DLD1 (cell line): ENCODE data around the gene LIMCH1.
"Not testable (repeated sequence)": the region's sequence is repeated elsewhere in the genome, so short reads cannot be mapped to it uniquely, and the experiment has no call there.

Source experiments
- in situ Hi-C: cut with HindIII; loops from 2 replicates; pipeline ENCODE4 v1.10.0; 2017; ENCODE audit warnings: low sequenced_read_pairs

LIMCH1 gene

GRCh38 chr4:41668024-41668423 is 130.1 kb downstream of the LIMCH1 start:
- in situ Hi-C loops, result no loop called here

GRCh38 chr4:41670530-41670929 is 132.6 kb downstream of the LIMCH1 start:
- in situ Hi-C loops, result no loop called here

- in situ Hi-C loops, result no loop called here
Measured at GRCh38 chr4:41670982-41671381, 133.0 kb downstream of the LIMCH1 start.

GRCh38 chr4:41678086-41678816 is 140.3 kb downstream of the LIMCH1 start:
- in situ Hi-C loops, result no loop called here

- in situ Hi-C loops, result no loop called here
Measured at GRCh38 chr4:41678951-41679350, 141.0 kb downstream of the LIMCH1 start.

GRCh38 chr4:41679991-41680390 is 142.0 kb downstream of the LIMCH1 start:
- in situ Hi-C loops, result no loop called here

- in situ Hi-C loops, result no loop called here
Measured at GRCh38 chr4:41681054-41681453, 143.1 kb downstream of the LIMCH1 start.

GRCh38 chr4:41683326-41683725 is 145.4 kb downstream of the LIMCH1 start:
- in situ Hi-C loops, result no loop called here

- in situ Hi-C loops, result no loop called here
Measured at GRCh38 chr4:41686893-41687292, 148.9 kb downstream of the LIMCH1 start.

GRCh38 chr4:41687971-41688370 is 150.0 kb downstream of the LIMCH1 start:
- in situ Hi-C loops, result no loop called here

- in situ Hi-C loops, result no loop called here
Measured at GRCh38 chr4:41692717-41693345, 154.9 kb downstream of the LIMCH1 start.

- in situ Hi-C loops, result no loop called here
Measured at GRCh38 chr4:41693629-41694028, 155.7 kb downstream of the LIMCH1 start.

GRCh38 chr4:41696131-41696530 is 158.2 kb downstream of the LIMCH1 start:
- in situ Hi-C loops, result no loop called here

- in situ Hi-C loops, result no loop called here
Measured at GRCh38 chr4:41696763-41697162, 158.8 kb downstream of the LIMCH1 start.

- in situ Hi-C loops, result no loop called here
Measured at GRCh38 chr4:41701983-41702382, 164.0 kb downstream of the LIMCH1 start.

- in situ Hi-C loops, result no loop called here
Measured at GRCh38 chr4:41702770-41703169, 164.8 kb downstream of the LIMCH1 start.

GRCh38 chr4:41703785-41704184 is 165.8 kb downstream of the LIMCH1 start:
- in situ Hi-C loops, result no loop called here

- in situ Hi-C loops, result no loop called here
Measured at GRCh38 chr4:41709844-41710481, 172.0 kb downstream of the LIMCH1 start.

GRCh38 chr4:41711654-41712053 is 173.7 kb downstream of the LIMCH1 start:
- in situ Hi-C loops, result not testable (repeated sequence)

GRCh38 chr4:41712425-41712824 is 174.5 kb downstream of the LIMCH1 start:
- in situ Hi-C loops, result no loop called here

- in situ Hi-C loops, result no loop called here
Measured at GRCh38 chr4:41713768-41714167, 175.8 kb downstream of the LIMCH1 start.

GRCh38 chr4:41714364-41715000 is 176.5 kb downstream of the LIMCH1 start:
- in situ Hi-C loops, result no loop called here
